ENCODE measurements around the gene ICAM5. TPM values are rescaled to one million over a fixed set of nuclear protein-coding genes. Genes with fewer than 3 reads are reported as not detected.
A peak's percentile ranks its signal among the peaks of the same experiment; 100 is the strongest.

The ICAM5 gene
- total RNA-seq, 1 experiment from 2014 or later = 53.9 TPM

DNA sequence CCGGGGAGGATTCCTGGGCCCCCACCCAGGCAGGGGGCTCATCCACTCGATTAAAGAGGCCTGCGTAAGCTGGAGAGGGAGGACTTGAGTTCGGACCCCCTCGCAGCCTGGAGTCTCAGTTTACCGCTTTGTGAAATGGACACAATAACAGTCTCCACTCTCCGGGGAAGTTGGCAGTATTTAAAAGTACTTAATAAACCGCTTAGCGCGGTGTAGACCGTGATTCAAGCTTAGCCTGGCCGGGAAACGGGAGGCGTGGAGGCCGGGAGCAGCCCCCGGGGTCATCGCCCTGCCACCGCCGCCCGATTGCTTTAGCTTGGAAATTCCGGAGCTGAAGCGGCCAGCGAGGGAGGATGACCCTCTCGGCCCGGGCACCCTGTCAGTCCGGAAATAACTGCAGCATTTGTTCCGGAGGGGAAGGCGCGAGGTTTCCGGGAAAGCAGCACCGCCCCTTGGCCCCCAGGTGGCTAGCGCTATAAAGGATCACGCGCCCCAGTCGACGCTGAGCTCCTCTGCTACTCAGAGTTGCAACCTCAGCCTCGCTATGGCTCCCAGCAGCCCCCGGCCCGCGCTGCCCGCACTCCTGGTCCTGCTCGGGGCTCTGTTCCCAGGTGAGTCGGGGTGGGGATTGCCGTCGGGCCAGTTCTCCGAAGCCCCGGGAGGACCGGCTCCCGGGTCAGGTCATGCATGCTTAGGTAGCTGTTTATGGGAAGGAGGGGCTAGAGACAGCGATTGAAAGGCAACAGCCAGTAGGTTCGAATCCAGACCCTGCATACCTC is 18.9 kb upstream of the ICAM5 start, which contains the start of gene ICAM1:
ICAM1 (plus strand) TSS at position 505 of the 779 bp plus-strand sequence; CDS start at position 545, 40 bp downstream.
- H3K9ac ChIP-seq (ENCODE audit: low read length) = peak within 1 kb of the TSS; percentile 50
- H3K27ac ChIP-seq (ENCODE audit: low read depth, low read length) = peak within 1 kb of the TSS; percentile 28; the same call in 1 of the 2 replicates
- TSS peak; percentile 73 for BruUV-seq (replicated peaks)
- DNase-seq (ENCODE audit: low read depth, low spot score) (no peak), ATAC-seq (peak; percentile 59)
- intact Hi-C loops (cut with micrococcal nuclease) = no loop called here
- H3K9me2 ChIP-seq (ENCODE audit: insufficient read depth) = no peaks in the 10 kb centered on the region
- peak within 1 kb of the TSS; percentile 79 for H3K4me2 ChIP-seq (ENCODE audit: low read length)
- TF ChIP-seq JUND (IDR thresholded peaks at IDR 0.05) = no peak
- no peak for TF ChIP-seq ELF1 (IDR thresholded peaks at IDR 0.05; ENCODE audit: borderline replicate concordance, low read depth)
- TF ChIP-seq, protein P1, sequence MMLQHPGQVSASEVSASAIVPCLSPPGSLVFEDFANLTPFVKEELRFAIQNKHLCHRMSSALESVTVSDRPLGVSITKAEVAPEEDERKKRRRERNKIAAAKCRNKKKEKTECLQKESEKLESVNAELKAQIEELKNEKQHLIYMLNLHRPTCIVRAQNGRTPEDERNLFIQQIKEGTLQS (IDR thresholded peaks at IDR 0.05) = no peak
- TF ChIP-seq EZH2phosphoT487 (IDR thresholded peaks at IDR 0.05; ENCODE audit: borderline replicate concordance) = no peak
- no peak for TF ChIP-seq SIN3A (IDR thresholded peaks at IDR 0.05; ENCODE audit: low read depth)
- no peak for TF ChIP-seq CBX3 (IDR thresholded peaks at IDR 0.05; ENCODE audit: low read depth)
- TF ChIP-seq, protein P2, sequence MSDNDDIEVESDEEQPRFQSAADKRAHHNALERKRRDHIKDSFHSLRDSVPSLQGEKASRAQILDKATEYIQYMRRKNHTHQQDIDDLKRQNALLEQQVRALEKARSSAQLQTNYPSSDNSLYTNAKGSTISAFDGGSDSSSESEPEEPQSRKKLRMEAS (IDR thresholded peaks at IDR 0.05) = peak; percentile 89
- no peak for TF ChIP-seq ZNF274 (IDR thresholded peaks at IDR 0.05; ENCODE audit: low read depth, low read length)
- TF ChIP-seq SP1 (IDR thresholded peaks at IDR 0.05; ENCODE audit: low read depth) = no peak
- no peak for TF ChIP-seq FOSL1 (IDR thresholded peaks at IDR 0.05; ENCODE audit: low read depth)
- TF ChIP-seq, protein P3, sequence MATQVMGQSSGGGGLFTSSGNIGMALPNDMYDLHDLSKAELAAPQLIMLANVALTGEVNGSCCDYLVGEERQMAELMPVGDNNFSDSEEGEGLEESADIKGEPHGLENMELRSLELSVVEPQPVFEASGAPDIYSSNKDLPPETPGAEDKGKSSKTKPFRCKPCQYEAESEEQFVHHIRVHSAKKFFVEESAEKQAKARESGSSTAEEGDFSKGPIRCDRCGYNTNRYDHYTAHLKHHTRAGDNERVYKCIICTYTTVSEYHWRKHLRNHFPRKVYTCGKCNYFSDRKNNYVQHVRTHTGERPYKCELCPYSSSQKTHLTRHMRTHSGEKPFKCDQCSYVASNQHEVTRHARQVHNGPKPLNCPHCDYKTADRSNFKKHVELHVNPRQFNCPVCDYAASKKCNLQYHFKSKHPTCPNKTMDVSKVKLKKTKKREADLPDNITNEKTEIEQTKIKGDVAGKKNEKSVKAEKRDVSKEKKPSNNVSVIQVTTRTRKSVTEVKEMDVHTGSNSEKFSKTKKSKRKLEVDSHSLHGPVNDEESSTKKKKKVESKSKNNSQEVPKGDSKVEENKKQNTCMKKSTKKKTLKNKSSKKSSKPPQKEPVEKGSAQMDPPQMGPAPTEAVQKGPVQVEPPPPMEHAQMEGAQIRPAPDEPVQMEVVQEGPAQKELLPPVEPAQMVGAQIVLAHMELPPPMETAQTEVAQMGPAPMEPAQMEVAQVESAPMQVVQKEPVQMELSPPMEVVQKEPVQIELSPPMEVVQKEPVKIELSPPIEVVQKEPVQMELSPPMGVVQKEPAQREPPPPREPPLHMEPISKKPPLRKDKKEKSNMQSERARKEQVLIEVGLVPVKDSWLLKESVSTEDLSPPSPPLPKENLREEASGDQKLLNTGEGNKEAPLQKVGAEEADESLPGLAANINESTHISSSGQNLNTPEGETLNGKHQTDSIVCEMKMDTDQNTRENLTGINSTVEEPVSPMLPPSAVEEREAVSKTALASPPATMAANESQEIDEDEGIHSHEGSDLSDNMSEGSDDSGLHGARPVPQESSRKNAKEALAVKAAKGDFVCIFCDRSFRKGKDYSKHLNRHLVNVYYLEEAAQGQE (IDR thresholded peaks at IDR 0.05; ENCODE audit: low read depth) = no peak
- no peak for TF ChIP-seq EZH2 (IDR thresholded peaks at IDR 0.05)
- no peak for TF ChIP-seq EGR1 (IDR thresholded peaks at IDR 0.05; ENCODE audit: low read depth)
- peak; percentile 5; the same call in 1 of the 2 replicates for TF ChIP-seq ZFX (IDR thresholded peaks at IDR 0.05)
- TF ChIP-seq, protein P4, sequence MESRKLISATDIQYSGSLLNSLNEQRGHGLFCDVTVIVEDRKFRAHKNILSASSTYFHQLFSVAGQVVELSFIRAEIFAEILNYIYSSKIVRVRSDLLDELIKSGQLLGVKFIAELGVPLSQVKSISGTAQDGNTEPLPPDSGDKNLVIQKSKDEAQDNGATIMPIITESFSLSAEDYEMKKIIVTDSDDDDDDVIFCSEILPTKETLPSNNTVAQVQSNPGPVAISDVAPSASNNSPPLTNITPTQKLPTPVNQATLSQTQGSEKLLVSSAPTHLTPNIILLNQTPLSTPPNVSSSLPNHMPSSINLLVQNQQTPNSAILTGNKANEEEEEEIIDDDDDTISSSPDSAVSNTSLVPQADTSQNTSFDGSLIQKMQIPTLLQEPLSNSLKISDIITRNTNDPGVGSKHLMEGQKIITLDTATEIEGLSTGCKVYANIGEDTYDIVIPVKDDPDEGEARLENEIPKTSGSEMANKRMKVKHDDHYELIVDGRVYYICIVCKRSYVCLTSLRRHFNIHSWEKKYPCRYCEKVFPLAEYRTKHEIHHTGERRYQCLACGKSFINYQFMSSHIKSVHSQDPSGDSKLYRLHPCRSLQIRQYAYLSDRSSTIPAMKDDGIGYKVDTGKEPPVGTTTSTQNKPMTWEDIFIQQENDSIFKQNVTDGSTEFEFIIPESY (IDR thresholded peaks at IDR 0.05; ENCODE audit: extremely low read depth, insufficient replicate concordance, low read length) = no peak
- peak; percentile 56 for TF ChIP-seq POLR2AphosphoS5 (IDR thresholded peaks at IDR 0.05; ENCODE audit: low read depth, low read length)
- TF ChIP-seq POLR2A (IDR thresholded peaks at IDR 0.05; ENCODE audit: borderline replicate concordance, extremely low read depth, insufficient read depth, insufficient read length) = no peak
- RAD21 ChIA-PET (ENCODE audit: low non-redundant PET in 1 of 2, low total read pairs in 2 of 2, uncharacterized antibody in 2 of 2, unreplicated experiment in 2 of 2) = interaction anchor here (0.6 to 3.2 kb wide), 8 partner anchors 11 to 120 kb away, joined by 3 to 31 read pairs (median 4); partner anchors contain the start of genes ICAM5 (in 1 of the 2) and TYK2 (in 1 of the 2)
- POLR2A ChIA-PET = no interaction called here
- H2AFZ ChIP-seq (ENCODE audit: low read depth, low read length, poor library complexity, severe bottlenecking) = peak within 1 kb of the TSS; percentile 85
- peaks cover 7 to 22% of the 10 kb centered on the region in 2 experiments; a peak in 3 of 4 replicates for H3K4me1 ChIP-seq (ENCODE audit: control insufficient read depth in 1 of 2, insufficient read depth in 2 of 2, low read length in 2 of 2)
- no peaks in the 10 kb centered on the region for H4K20me1 ChIP-seq (ENCODE audit: insufficient read depth)
- CTCF ChIA-PET = interaction anchor here (0.8 to 7.2 kb wide), 5 partner anchors 9 to 121 kb away, joined by 3 to 131 read pairs (median 5); partner anchors contain the start of gene RAVER1
- no peaks in the 10 kb centered on the region for H3K27me3 ChIP-seq (ENCODE audit: insufficient read depth, low read length)
- no peaks in the 10 kb centered on the region for H3K79me2 ChIP-seq (ENCODE audit: insufficient read depth, low read length)
- H3K9me3 ChIP-seq (ENCODE audit: control insufficient read depth in 1 of 2, insufficient read depth in 1 of 2, low read depth in 1 of 2, low read length in 2 of 2) = no peaks in the 10 kb centered on the region
- peaks cover 0 to 4% of the 10 kb centered on the region in 2 experiments; a peak in 2 of 4 replicates for H3K36me3 ChIP-seq (ENCODE audit: control insufficient read depth in 1 of 2, insufficient read depth in 2 of 2, low read length in 2 of 2)
- H3K4me3 ChIP-seq (replicated peaks in 1 of 2; ENCODE audit: low read depth in 1 of 2, low read length in 2 of 2) = peak within 1 kb of the TSS; percentile 33 to 49

Measured in HCT116 (cell line).